Measurements from ENCODE around the gene PDZK1IP1.

The PDZK1IP1 gene

GRCh38 chr1:47183308-47184089 is 6.3 kb downstream of the PDZK1IP1 start:
- TF ChIP-seq GATA2 (IDR thresholded peaks at IDR 0.05; ENCODE audit: low read depth, low read length) (no peak), GATA3 (IDR thresholded peaks at IDR 0.05; ENCODE audit: low read depth, low read length) (no peak)

DNA sequence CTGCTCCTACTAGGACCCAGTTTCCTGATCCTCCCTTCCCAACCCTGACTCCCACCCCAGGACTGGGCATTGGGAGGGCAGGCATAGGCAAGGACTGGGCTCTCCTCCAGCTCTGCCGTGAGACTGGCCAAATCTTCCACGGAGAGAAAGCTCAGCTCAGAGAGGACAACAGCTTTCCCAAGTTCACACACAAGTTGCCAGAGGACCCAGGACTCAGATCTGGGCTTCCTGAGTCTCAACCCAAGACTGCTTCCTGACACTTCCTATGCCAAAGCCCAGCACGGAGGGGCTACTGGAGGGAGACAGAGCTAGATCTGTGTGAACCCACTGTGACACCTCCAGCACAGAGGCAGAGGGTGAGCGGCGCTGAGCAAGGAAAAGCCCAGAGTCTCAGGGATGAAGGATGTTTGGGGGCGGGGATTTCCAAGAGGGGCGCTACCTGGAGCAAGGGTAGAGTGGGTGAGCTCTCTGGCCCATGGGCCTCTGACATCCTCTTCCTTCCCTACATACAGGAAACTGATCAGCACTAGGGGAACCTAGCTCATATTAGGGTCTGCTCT is 7.1 kb downstream of the PDZK1IP1 start:
- TF ChIP-seq GATA2 (IDR thresholded peaks at IDR 0.05; ENCODE audit: low read depth, low read length) = no peak
- no peak for TF ChIP-seq GATA3 (IDR thresholded peaks at IDR 0.05; ENCODE audit: low read depth, low read length)

DNA sequence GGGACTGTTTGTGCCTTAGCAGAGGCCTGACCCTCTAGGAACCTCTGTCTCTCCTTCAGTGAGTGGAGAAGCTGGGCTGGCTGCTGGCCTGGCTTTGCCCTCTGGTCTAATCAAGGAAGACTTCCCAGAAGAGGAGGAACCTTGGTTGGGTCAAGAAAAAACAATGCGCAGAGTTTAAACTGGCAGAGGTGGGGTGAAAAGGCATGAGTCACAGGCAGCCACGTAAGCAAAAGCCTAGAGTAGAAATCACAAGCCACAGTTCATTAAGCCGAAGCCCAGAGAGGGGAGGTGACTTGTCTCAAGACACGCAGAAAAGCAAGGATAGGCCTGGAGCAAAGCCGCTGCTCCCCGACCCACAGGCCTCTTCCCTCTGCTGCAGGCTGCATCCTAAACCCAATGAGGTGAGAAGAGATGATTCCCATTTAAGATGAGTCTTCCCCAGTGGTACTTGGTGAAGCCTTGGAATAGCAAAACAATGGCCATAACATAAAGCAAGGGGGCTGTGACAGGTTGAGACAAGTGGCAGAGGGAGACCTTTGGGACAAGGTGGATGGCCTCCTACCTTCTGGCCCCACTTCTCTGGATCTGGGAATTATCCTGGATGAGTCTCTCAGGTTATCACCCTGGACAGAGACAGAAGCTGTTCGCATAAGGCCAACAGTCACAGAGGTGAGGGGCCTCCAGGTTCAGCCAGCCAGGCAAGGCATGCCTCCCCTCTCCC is 7.7 kb downstream of the PDZK1IP1 start:
- TF ChIP-seq GATA2 (IDR thresholded peaks at IDR 0.05; ENCODE audit: low read depth, low read length) (no peak), GATA3 (IDR thresholded peaks at IDR 0.05; ENCODE audit: low read depth, low read length) (no peak)

DNA sequence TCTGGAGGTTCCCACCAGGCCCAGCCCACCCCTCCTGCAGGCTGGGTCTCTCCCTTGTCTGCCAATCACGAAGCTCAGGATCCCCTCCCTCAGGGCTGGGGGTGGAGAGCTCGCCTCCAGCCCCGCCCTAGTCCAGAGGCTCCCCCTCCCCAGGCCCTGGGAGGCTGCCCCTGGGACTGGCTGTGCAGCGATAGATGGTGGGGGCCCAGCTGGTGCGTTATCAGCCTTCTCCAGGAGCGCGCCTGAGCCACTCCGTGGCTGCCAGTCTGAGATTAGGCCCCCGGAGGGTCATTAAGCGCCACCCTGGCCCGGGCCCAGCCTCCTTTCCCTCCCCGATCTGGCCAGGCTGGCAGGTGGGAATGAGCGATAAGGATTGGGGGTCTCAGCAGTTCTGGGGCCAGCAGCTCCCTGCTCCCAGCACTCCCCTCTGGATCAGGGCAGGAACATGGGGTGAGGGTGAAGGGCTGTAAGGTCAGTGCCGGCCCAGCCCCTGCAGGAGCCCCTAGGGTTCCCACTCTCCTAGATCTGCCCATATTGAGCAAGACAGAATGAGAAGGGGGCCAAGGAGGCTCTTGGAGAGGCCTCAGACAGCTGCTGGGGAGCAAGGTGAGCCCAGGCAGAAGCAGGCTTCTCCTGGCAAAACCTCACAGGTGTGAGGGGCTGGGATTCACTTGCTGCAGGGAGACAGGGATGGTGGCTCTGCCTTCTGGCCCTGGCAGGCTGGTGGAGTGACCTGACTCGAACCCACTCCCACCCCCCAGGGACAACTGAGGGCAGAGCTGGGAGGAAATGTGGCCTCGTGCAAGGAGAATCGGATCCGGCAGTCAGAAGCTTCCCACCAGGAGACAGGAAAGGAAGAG is 8.5 kb downstream of the PDZK1IP1 start:
- TF ChIP-seq GATA3 (IDR thresholded peaks at IDR 0.05; ENCODE audit: low read depth, low read length) (no peak), GATA2 (IDR thresholded peaks at IDR 0.05; ENCODE audit: low read depth, low read length) (no peak)

DNA sequence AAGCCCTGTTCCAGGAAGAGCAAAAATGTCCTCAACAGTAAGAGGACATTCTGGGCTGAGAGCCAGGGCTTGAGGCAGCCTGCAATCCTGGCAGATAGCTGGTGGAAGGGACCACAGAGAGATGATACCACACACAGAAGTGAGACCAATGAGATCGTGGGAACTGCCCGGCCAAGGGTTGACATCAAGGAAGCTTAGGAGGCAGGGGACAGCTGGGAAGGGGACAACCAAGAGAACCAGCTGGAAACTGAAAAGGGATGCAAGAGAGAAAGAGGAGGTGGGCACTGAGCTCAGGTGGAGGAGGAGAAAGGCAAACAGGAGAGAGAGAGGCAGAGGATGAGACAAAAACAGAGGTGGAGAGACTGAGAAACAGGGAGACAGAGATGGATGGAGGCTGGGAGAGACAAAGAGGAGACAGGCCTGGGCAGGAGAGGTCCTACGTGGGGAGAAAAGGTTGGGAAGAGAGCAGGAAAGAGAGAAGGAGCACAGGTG is 9.2 kb downstream of the PDZK1IP1 start:
- TF ChIP-seq GATA3 (IDR thresholded peaks at IDR 0.05; ENCODE audit: low read depth, low read length) = no peak
- TF ChIP-seq GATA2 (IDR thresholded peaks at IDR 0.05; ENCODE audit: low read depth, low read length) = no peak

- TF ChIP-seq GATA3 (IDR thresholded peaks at IDR 0.05; ENCODE audit: low read depth, low read length) (no peak), GATA2 (IDR thresholded peaks at IDR 0.05; ENCODE audit: low read depth, low read length) (no peak)
Measured at GRCh38 chr1:47179988-47180563, 9.8 kb downstream of the PDZK1IP1 start.

DNA sequence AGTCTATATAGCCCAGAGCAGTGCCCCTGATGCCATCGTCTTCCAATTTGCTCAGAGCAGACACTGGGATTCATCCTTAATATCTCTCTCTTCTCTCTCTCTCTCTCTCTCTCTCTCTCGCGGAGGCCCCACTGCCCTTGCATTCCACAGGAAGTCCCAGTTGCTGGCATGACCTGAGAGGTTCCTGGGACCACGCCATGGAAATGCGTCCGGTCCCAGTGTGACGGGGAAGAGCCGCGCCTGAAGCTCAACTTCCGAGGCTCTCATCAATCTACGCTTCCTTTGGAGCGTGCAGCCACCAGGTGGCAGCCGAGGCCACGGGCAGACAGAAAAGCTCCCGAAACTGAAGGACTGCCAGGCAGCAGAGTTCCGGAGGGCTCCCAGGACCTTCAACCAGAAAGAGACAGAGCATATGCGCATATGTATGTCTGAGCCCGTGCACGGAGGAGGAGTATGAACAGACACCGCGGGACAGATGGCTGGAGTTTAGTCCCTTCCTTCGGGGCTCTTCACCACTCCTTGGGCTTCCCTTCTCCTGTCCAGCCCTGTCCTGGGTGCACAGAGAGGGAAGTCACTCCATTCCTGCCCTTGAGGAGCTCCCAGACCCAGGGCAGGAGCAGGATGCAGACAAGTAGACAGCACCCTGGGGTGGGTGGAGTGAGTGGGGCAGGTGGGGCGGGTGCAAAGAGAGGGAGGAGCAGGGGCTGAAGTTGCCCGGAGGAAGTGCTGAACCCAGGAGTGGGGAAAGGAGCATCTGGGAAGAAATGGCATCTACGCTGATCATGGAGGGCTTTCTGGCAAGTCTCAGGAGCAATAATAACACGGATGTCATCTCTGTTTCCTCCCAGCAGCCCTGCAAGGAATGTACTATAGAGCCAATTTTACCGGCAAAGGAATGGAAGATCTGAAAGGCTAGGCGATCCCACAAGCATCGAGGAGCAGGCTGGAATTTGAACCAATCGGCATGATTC is 10.5 kb downstream of the PDZK1IP1 start:
- TF ChIP-seq GATA2 (IDR thresholded peaks at IDR 0.05; ENCODE audit: low read depth, low read length) (no peak), GATA3 (IDR thresholded peaks at IDR 0.05; ENCODE audit: low read depth, low read length) (no peak)

- TF ChIP-seq GATA2 (IDR thresholded peaks at IDR 0.05; ENCODE audit: low read depth, low read length) (no peak), GATA3 (IDR thresholded peaks at IDR 0.05; ENCODE audit: low read depth, low read length) (no peak)
Measured at GRCh38 chr1:47178654-47179016, 11.2 kb downstream of the PDZK1IP1 start.

- TF ChIP-seq GATA2 (IDR thresholded peaks at IDR 0.05; ENCODE audit: low read depth, low read length) (no peak), GATA3 (IDR thresholded peaks at IDR 0.05; ENCODE audit: low read depth, low read length) (no peak)
Measured at GRCh38 chr1:47178020-47178419, 11.8 kb downstream of the PDZK1IP1 start.

DNA sequence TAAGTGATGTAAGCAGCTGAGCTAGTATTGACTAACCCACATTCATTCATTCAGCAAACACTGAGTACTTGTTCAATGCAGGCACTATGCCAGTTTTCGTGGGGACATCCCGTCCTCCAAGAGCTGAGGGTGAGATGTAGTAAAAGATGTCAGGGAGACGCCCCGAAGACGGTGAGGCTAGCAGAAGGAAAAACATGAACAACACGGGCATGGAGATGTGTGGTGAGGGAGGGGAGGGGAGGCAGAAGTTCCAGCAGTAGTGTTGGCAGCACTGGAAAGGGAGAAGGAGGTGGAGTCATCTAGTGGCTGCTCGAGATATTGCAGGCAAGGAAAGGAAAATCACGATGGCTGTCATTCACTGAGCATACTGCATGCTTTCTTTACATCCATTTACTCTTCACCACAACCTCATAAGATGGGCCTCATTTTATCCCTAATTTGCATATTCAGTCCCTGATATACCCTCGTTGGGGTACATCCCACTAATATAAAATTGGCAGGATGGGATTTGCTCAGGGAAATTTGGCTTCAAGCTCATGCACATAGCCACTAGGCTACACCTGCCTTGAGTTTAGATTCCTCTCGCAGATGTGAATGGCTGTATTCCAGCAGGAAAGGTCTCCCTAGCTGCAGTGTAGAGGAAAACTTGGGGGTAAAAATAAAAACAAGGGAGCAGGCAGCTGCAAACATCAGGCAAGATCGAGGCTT is 14.5 kb downstream of the PDZK1IP1 start:
- TF ChIP-seq GATA3 (IDR thresholded peaks at IDR 0.05; ENCODE audit: low read depth, low read length) (no peak), GATA2 (IDR thresholded peaks at IDR 0.05; ENCODE audit: low read depth, low read length) (no peak)

DNA sequence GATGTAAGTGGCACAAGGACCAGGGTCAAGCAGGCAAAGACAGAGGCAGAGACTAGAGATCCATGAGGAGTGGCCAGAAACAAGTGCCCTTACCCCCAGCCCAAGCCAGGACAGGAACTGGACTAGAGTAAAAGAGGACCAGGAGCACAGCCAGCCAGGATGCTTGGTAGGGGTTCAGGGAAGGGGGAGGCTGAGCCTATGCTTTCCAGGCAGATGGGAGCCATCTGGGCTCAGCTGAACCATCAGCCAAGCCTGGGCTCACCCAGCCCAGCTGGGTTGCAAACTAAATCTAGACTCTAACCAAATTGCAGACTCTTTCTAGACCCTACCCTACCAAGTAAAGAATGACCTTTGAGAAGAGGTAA is 15.2 kb downstream of the PDZK1IP1 start:
- TF ChIP-seq GATA3 (IDR thresholded peaks at IDR 0.05; ENCODE audit: low read depth, low read length) (no peak), GATA2 (IDR thresholded peaks at IDR 0.05; ENCODE audit: low read depth, low read length) (no peak)

DNA sequence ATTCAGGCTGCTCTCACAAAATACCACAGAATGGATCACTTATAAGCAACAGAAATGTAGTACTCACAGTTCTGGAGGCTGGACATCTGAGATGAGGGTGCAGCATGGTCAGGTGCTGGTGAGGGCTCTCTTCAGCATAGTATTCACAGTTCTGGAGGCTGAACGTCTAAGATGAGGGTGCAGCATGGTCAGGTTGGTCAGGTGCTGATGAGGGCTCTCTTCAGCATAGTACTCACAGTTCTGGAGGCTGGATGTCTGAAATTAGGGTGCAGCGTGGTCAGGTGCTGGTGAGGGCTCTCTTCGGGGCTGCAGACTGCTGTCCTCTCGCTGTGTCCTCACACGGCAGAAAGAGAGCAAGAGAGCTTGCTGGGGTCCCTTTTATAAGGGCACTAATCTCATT is 17.1 kb downstream of the PDZK1IP1 start:
- TF ChIP-seq GATA3 (IDR thresholded peaks at IDR 0.05; ENCODE audit: low read depth, low read length) (no peak), GATA2 (IDR thresholded peaks at IDR 0.05; ENCODE audit: low read depth, low read length) (no peak)
